PC-3 (cell line): ENCODE data around the gene SKA3.

Experiments
- CTCF ChIP-seq: fragments of 300-600 bp; sonication (generic); conservative IDR thresholded peaks from 2 replicates; pipeline ENCODE4 v1.5.1; 2017; ENCODE audit warnings: antibody characterized with exemption, low read depth, mild to moderate bottlenecking, low read length
- EZH2 ChIP-seq: fragments of 300-600 bp; sonication (generic); IDR thresholded peaks from one replicate; pipeline ENCODE4 v1.6.1; 2017; ENCODE audit warnings: antibody characterized with exemption, mild to moderate bottlenecking, low read length; ENCODE audit not compliant: unreplicated experiment
- EZH2phosphoT487 ChIP-seq: fragments of 300-600 bp; sonication (generic); IDR thresholded peaks from 2 replicates; pipeline ENCODE4 v1.6.1; 2018; ENCODE audit warnings: mild to moderate bottlenecking, antibody characterized with exemption, low read length, borderline replicate concordance

- no peak for TF ChIP-seq EZH2
- no peak for TF ChIP-seq CTCF
- TF ChIP-seq EZH2phosphoT487 = no peak
Measured at GRCh38 chr13:21118180-21118579, 58.2 kb downstream of the SKA3 start.
